Stimulated activated CD4-positive, alpha-beta T cell treated with anti-CD3 and anti-CD28 coated beads, Interleukin-15, amount 100 ng/mL, for 24 hours (primary cell): Measurements from ENCODE around the gene HNRNPF.
"Not testable (repeated sequence)": the region's sequence is repeated elsewhere in the genome, so short reads cannot be mapped to it uniquely, and the experiment has no call there.

Experiments used
- DNase-seq: peaks from one replicate; pipeline ENCODE4 v3.0.0-alpha.2; 2020

The HNRNPF gene

GRCh38 chr10:43396061-43396927 is 12.7 kb downstream of the HNRNPF start:
- peak; percentile 88 for DNase-seq

- peak; percentile 62 for DNase-seq
These were observed 13.4 kb downstream of the HNRNPF start for GRCh38 chr10:43395571-43396060.

DNA sequence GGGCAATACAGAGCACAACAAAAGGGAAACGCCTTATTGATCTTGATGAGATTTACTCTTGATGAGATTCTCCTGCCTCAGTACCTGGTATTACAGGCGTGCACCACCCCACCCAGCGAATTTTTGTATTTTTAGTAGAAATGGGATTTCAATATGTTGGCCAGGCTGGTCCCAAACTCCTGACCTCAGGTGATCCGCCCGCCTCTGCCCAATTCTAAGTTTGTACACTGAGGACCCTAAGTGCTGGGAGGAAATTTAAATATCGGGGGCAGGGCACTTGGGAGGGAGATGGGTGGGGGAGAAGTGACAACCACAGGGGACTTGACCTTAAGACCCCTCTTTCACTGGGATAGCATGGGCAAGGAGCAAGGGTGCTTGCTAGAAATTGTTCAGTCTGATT is 14.1 kb downstream of the HNRNPF start:
- DNase-seq: no peak

GRCh38 chr10:43393606-43394360 is 15.2 kb downstream of the HNRNPF start:
- DNase-seq: no peak

GRCh38 chr10:43393186-43393585 is 15.8 kb downstream of the HNRNPF start:
- not testable (repeated sequence) for DNase-seq

- DNase-seq: no peak
These were observed 16.2 kb downstream of the HNRNPF start for GRCh38 chr10:43392748-43393147.

GRCh38 chr10:43391496-43391895 is 17.5 kb downstream of the HNRNPF start:
- DNase-seq: no peak

- no peak for DNase-seq
These were observed 18.2 kb downstream of the HNRNPF start for GRCh38 chr10:43390759-43391158.

- DNase-seq: no peak
These were observed 18.7 kb downstream of the HNRNPF start for GRCh38 chr10:43390333-43390732.

GRCh38 chr10:43389867-43390266 is 19.1 kb downstream of the HNRNPF start:
- no peak for DNase-seq

GRCh38 chr10:43387678-43388032 is 21.3 kb downstream of the HNRNPF start:
- DNase-seq: no peak

GRCh38 chr10:43386981-43387677 is 21.9 kb downstream of the HNRNPF start:
- no peak for DNase-seq

- no peak for DNase-seq
These were observed 22.4 kb downstream of the HNRNPF start for GRCh38 chr10:43386549-43386948.

- DNase-seq: no peak
These were observed 23.5 kb downstream of the HNRNPF start for GRCh38 chr10:43385412-43386004.

DNA sequence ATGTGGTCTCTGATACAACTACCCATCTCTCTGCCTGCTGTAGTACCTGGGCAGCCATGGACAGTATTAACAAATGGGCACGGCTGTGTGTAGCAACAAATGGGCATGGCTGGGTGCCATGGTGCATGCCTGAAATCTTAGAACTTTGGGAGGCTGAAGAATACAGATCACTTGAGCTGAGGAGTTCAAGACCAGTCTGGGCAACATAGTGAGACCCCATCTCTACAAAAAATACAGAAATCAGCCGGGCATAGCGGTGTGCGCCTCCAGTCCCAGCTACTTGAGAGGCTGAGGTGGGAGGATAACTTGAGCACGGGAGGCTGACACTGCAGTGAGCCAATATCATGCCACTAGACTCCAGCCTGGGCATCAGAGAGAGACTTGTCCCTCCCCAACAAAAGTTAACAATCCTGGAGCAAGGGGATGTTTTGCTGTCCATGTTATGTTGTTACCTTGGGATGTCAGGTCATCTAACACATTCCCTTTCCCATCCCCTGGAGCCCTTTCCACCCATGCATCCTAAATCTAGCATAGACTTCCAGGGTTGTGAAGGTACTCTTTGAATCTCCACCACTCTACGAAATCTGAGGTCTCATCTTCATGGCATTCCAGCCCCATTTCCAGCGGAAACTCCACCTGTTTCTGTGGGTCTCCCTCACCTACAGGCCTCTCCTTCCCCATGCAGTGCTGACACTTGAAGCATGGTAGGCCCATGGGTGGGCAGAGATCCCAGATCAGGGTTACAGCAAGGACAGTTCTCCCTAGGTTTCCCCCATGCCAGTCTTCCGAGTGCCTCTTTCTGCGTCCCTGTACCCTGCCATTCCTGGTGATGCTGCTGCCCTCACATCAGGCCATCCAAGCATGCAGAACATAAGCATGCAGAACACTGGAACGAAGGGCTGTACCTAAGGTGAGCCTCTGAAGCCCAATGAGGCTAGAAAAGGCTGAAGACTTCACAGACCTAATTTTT is 24.4 kb downstream of the HNRNPF start:
- no peak for DNase-seq

DNA sequence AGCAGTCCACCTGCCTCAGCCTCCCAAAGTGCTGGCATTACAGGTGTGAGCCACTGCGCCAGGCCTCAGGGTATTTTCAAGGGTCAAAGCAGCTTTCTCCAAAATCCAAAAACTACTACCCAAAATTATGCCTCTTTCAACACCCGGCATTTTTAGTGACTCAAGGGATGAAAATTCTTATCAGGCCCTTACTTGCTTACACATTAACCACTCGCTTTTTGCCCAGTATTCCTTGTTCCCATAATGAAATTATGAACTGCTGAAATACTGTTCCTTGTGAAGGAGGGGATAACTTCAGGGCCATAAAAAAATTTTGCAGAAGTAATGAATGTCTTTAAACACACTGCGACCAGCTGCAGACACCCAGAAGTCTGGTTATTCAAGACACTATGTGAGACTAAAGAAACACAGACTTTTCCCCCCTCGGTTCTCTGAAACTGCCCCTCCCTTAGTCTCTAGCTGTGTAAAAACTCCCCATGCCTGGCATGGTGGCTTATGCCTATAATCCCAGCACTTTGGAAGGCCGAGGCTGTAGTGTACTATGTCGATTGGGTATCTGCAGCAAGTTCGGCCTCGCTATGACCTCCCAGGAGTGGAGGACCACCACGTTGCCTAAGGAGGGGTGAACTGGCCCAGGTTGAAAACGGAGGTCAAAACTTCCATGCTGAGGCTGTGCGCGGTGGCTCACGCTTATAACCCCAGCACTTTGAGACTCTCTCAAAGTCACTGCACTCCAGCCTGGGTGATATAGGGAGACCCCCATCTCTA is 25.6 kb downstream of the HNRNPF start:
- no peak for DNase-seq

GRCh38 chr10:43380610-43381222 is 28.3 kb downstream of the HNRNPF start:
- DNase-seq: no peak

- no peak for DNase-seq
These were observed 31.5 kb downstream of the HNRNPF start for GRCh38 chr10:43377424-43377883.

DNA sequence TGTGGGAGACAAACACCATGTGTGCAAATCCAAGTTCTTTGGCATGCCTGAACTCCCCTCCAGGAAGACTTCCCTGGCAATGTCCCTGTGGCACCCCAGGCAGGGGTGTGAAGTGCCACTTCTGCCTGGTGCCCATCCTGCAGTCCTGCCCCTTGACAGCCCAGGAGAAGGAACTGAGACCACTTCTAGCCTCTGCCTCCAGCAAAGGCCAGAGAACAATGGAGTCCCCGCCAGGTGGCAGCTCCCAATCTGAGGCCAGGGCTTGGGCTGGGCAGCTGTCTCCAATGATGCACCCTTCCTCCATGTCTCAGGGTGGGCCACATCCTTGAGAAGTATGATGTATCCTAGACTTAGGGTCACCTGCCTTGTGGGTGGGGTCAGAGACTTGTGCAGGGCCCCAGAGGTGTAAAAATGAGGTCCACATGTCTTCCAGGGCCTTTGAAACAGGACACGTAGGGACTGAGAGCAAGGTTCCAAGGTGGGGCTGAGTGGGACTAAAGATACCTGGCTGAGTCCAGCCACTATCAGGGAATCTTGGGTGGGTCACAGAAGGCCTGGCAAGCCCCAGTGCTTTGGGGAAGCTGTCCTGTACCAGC is 32.1 kb downstream of the HNRNPF start:
- DNase-seq: no peak

- no peak for DNase-seq
These were observed 32.8 kb downstream of the HNRNPF start for GRCh38 chr10:43376046-43376635.
